ENCODE measurements around the gene ATP6V0D1. TPM values are rescaled to one million over a fixed set of nuclear protein-coding genes. Genes with fewer than 3 reads are reported as not detected.

Gene ATP6V0D1
- polyA plus RNA-seq, 3 donors, result 354 to 687 (median 631) TPM

DNA sequence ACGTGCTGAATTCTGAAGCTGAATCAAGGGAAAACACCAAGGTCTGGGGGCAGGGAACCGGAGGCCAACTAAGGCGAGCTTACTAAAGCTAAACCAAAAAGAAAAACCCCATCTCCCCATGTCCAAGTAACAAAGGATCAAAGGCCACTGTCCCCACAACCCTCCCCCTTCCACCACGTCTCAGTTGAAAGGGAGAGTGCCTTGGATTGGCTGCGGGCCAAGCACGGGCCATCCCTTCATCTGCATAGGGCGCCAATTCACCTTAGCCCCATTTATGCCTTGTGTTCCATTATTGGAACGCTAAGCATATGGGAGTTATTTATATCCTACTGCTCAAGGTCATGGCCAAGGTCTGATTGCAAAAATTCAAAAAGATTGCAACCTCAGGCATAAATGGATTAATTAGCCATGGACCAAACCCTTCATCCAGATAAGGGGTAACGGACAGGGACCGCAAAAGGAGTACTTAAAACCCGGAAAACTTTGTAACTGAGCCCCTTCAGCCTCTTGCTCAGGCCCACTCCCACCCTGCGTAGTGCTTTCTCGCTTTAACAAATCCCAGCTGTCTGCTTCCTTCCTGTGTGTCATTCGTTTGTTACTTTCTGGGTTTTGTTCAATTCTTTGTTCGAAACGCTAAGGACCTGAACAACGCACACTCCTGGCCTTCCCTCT, 740 bp upstream of the ATP6V0D1 start:
- peak in 1 of 3 donors; percentile 32 for DNase-seq
- Histone ChIP-seq H3K9ac (ENCODE audit: insufficient read depth, low read length, poor library complexity, severe bottlenecking) (peak overlapping the region; percentile 100), H3K4me3 (replicated peaks in 1 of 3; ENCODE audit: low read depth in 2 of 3, low read length in 3 of 3) (peak overlapping the region; percentile 54 to 98 (median 84)), H3K36me3 (replicated peaks in 1 of 2; ENCODE audit: control insufficient read depth in 1 of 2, insufficient read depth in 2 of 2, low read length in 2 of 2) (peaks cover 11 to 15% of the 10 kb centered on the region in 2 donors), H3K27ac (ENCODE audit: low read depth in 1 of 2, low read length in 2 of 2) (peak overlapping the region; percentile 80 to 99), H3K4me1 (ENCODE audit: control insufficient read depth in 1 of 2, insufficient read depth in 2 of 2, low read length in 2 of 2) (peaks cover 71 to 89% of the 10 kb centered on the region in 2 donors), H3K9me3 (replicated peaks in 1 of 2; ENCODE audit: control insufficient read depth in 1 of 2, insufficient read depth in 1 of 2, low read length in 2 of 2) (no peaks in the 10 kb centered on the region), H3K79me2 (ENCODE audit: insufficient read depth, low read length) (peaks cover 96% of the 10 kb centered on the region), H3K4me2 (replicated peaks; ENCODE audit: extremely low read depth, low read length, poor library complexity, severe bottlenecking) (peak overlapping the region; percentile 80), H4K20me1 (ENCODE audit: insufficient read depth, low read length) (peaks cover 39% of the 10 kb centered on the region), H2AFZ (ENCODE audit: insufficient read depth, low read depth, low read length, poor library complexity, severe bottlenecking) (peak overlapping the region; percentile 61), H3K27me3 (ENCODE audit: control insufficient read depth in 2 of 2, insufficient read depth in 2 of 2, low read length in 2 of 2) (no peaks in the 10 kb centered on the region)
- intact Hi-C loops (cut with micrococcal nuclease), result loop anchor here (5.0 kb wide), 2 partner anchors 36 to 51 kb away; no protein-coding TSS in a partner anchor
- peak overlapping the region; percentile 98 for H3K4me3 Mint-ChIP-seq
- H3K27me3 Mint-ChIP-seq (ENCODE audit: low read depth in 3 of 3), result peaks cover 0 to 1% (median 0%) of the 10 kb centered on the region in 3 donors
- H3K4me1 Mint-ChIP-seq, result peaks cover 78% of the 10 kb centered on the region
- H3K9me3 Mint-ChIP-seq, result peaks cover 0 to 3% (median 0%) of the 10 kb centered on the region in 7 donors
- H3K27ac Mint-ChIP-seq, result peak overlapping the region; percentile 97 to 100 (median 99)
- TF ChIP-seq, protein P1, sequence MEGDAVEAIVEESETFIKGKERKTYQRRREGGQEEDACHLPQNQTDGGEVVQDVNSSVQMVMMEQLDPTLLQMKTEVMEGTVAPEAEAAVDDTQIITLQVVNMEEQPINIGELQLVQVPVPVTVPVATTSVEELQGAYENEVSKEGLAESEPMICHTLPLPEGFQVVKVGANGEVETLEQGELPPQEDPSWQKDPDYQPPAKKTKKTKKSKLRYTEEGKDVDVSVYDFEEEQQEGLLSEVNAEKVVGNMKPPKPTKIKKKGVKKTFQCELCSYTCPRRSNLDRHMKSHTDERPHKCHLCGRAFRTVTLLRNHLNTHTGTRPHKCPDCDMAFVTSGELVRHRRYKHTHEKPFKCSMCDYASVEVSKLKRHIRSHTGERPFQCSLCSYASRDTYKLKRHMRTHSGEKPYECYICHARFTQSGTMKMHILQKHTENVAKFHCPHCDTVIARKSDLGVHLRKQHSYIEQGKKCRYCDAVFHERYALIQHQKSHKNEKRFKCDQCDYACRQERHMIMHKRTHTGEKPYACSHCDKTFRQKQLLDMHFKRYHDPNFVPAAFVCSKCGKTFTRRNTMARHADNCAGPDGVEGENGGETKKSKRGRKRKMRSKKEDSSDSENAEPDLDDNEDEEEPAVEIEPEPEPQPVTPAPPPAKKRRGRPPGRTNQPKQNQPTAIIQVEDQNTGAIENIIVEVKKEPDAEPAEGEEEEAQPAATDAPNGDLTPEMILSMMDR (IDR thresholded peaks at IDR 0.05), result no peak
- H3K36me3 Mint-ChIP-seq, result peaks cover 25 to 46% of the 10 kb centered on the region in 2 donors
- WGBS (ENCODE audit: insufficient coverage), result 0% methylated on average over 5 of the region's 17 CpGs

DNA sequence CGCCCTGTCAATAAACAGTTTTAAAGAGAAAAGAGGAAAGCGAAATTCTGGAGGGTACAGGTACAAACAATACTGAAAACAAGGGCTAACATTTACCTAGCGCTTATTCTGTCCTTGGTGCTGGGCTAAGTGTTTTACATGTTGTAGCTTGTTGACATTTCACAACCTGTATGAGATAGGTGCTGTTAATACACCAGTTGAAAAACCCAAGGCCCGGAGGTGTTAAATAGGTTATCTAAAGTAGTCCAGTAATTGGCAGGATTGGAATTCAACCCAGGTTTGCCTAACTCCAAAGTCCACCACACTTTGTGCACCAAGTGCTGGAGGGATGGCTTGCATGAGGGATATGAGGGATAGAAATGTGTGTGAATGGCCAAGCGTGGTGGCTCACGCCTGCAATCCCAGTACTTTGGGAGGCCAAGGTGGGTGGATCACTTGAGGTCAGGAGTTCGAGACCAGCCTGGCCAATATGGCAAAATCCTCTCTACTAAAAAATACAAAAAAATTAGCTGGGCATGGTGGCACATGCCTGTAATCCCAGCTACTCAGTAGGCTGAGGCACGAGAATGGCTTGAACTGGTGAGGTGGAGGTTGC, 2.9 kb downstream of the ATP6V0D1 start:
- Histone ChIP-seq H3K27me3 (ENCODE audit: control insufficient read depth in 2 of 2, insufficient read depth in 2 of 2, low read length in 2 of 2) (no peaks in the 10 kb centered on the region), H3K4me3 (replicated peaks in 1 of 3; ENCODE audit: low read depth in 2 of 3, low read length in 3 of 3) (peak overlapping the region in 1 of 3 experiments; percentile 8), H3K4me2 (replicated peaks; ENCODE audit: extremely low read depth, low read length, poor library complexity, severe bottlenecking) (peak overlapping the region; percentile 0), H3K79me2 (ENCODE audit: insufficient read depth, low read length) (peaks cover 100% of the 10 kb centered on the region), H3K27ac (ENCODE audit: low read depth in 1 of 2, low read length in 2 of 2) (peak overlapping the region in 1 of 2 donors; percentile 17), H3K9me3 (replicated peaks in 1 of 2; ENCODE audit: control insufficient read depth in 1 of 2, insufficient read depth in 1 of 2, low read length in 2 of 2) (no peaks in the 10 kb centered on the region), H3K4me1 (ENCODE audit: control insufficient read depth in 1 of 2, insufficient read depth in 2 of 2, low read length in 2 of 2) (peaks cover 71 to 89% of the 10 kb centered on the region in 2 donors), H4K20me1 (ENCODE audit: insufficient read depth, low read length) (peaks cover 75% of the 10 kb centered on the region), H3K9ac (ENCODE audit: insufficient read depth, low read length, poor library complexity, severe bottlenecking) (no peak overlapping the region), H2AFZ (ENCODE audit: insufficient read depth, low read depth, low read length, poor library complexity, severe bottlenecking) (no peak overlapping the region), H3K36me3 (replicated peaks in 1 of 2; ENCODE audit: control insufficient read depth in 1 of 2, insufficient read depth in 2 of 2, low read length in 2 of 2) (peaks cover 2 to 23% of the 10 kb centered on the region in 2 donors)
- TF ChIP-seq, protein P1 (IDR thresholded peaks at IDR 0.05), result no peak
- WGBS (ENCODE audit: insufficient coverage), result 100% methylated on average over 1 of the region's 8 CpGs
- peaks cover 80% of the 10 kb centered on the region for H3K4me1 Mint-ChIP-seq
- peaks cover 19 to 51% of the 10 kb centered on the region in 2 donors for H3K36me3 Mint-ChIP-seq
- intact Hi-C loops (cut with micrococcal nuclease), result loop anchor here in 1 of 2 donors (10.0 kb wide), 1 partner anchor 233 kb away; the partner anchor contains the start of genes FHOD1 and SLC9A5
- H3K27me3 Mint-ChIP-seq (ENCODE audit: low read depth in 3 of 3), result no peaks in the 10 kb centered on the region
- peak overlapping the region; percentile 6 to 85 (median 69) for H3K27ac Mint-ChIP-seq
- H3K4me3 Mint-ChIP-seq, result peak overlapping the region; percentile 37 to 51
- peaks cover 0 to 3% (median 0%) of the 10 kb centered on the region in 7 donors for H3K9me3 Mint-ChIP-seq
- no peak for DNase-seq
